GM19023 (cell line): ENCODE measurements around the gene LRRIQ4.

Experiments
- ATAC-seq: cut with Tn5 transposase; IDR thresholded peaks from one replicate; pipeline ENCODE4 v1.9.1; 2021; ENCODE audit warnings: mild to moderate bottlenecking, moderate library complexity; ENCODE audit not compliant: unreplicated experiment

LRRIQ4 gene

DNA sequence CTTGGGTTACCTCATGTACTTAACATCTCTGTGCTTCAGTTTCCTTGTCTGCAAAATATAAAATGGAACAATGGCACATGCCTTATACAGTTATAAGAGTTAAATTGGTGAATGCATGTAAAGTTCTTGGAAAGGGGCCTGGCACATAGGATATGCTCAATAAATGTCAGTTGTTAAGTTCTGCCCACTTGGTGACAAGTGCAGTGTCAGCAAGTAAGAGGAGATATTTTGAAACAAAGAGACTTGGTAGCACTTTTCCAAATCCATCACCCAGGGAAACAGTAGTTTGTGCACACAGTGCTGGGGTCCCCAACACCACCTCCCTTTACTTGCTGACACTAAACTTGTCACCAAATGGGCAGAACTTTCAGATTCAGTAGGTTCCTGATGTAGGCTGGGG lies 37.9 kb downstream of the LRRIQ4 start:
- ATAC-seq = no peak

DNA sequence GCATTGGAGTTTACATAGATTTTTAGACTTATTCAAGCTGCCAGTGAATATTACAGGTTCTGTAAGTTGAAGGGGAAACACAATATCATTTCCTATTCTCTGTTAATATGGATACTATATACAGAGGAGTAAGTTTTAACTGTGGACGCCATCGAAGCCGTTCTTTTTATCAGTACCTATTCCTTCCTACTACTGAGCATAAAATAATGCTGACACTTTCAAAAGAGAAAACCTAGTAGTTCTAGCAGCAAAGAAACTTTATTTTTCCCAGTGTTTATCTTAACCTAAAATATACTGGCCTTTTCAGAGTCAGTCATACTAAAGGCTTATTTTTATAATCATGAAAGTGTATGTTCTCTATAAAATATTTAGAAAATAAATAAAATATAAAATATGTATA lies 42.8 kb downstream of the LRRIQ4 start:
- ATAC-seq = no peak

GRCh38 chr3:169857811-169858210 lies 45.1 kb downstream of the LRRIQ4 start:
- ATAC-seq = no peak

DNA sequence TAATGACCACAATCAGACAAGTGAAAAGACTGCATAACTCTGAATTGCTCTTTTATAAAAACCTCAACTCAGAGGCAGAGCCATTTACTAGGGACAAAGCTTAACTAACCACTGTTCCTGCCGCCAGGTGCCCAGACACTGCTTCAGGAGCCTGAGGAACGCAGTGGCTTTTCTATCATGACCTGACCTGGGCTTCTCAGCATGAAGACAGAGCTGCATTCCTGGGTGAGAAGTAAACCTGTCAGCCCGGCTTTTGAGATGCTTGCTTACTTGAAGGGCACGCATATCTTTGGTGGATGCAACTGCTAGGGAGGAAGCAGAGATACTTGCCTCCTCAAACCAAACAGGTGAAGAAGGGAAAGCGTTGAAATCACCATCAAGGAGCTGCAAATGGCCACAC lies 49.2 kb downstream of the LRRIQ4 start:
- ATAC-seq = no peak

- ATAC-seq = no peak
Observed at GRCh38 chr3:169863458-169863899, 50.8 kb downstream of the LRRIQ4 start.

GRCh38 chr3:169864270-169864669 lies 51.6 kb downstream of the LRRIQ4 start:
- no peak for ATAC-seq

- ATAC-seq = peak; percentile 47
Observed at GRCh38 chr3:169865176-169865767, 52.6 kb downstream of the LRRIQ4 start.

GRCh38 chr3:169867584-169868210 lies 55.0 kb downstream of the LRRIQ4 start:
- ATAC-seq = no peak

GRCh38 chr3:169868369-169868768 lies 55.7 kb downstream of the LRRIQ4 start:
- ATAC-seq = no peak

GRCh38 chr3:169869484-169870220 lies 57.0 kb downstream of the LRRIQ4 start, which contains the start of gene LRRC31:
Gene LRRC31 (minus strand): TSS chr3:169869935. CDS start chr3:169869807, 128 bp downstream.
- ATAC-seq = no peak

GRCh38 chr3:169871129-169871886 lies 58.6 kb downstream of the LRRIQ4 start:
- no peak for ATAC-seq

- no peak for ATAC-seq
Observed at GRCh38 chr3:169879013-169879557, 66.4 kb downstream of the LRRIQ4 start.

- ATAC-seq = no peak
Observed at GRCh38 chr3:169879845-169880575, 67.3 kb downstream of the LRRIQ4 start.

DNA sequence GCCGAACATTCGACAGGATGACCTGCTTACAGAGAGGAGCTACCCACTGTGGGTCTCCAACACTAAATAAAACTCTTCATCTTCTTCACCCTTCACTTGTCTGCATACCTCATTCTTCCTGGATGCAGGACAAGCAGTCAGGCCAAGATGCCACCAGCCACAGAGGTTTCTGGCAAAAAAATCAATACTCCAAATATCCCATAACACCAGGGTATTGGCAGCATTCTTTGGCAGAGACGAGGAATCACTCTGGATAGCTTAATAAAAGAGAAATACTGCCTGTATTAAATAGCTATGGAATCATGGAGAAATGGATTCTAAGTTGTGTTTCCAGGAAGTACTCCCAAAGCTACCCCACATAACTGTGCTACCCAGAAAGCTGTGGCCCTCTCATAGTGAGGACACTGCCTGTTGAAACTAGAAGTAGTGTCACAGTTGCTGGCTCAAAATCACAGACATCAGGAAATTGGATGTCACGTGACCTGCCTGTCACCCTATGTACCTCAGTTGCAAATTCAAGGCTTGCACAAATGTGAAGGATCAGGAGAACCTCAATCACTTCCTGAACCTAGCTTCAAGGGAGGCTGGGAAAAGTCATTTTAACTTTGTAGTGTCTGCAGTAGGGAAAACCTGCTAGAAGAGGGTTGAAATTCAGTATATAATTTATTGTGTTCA lies 68.0 kb downstream of the LRRIQ4 start:
- no peak for ATAC-seq

DNA sequence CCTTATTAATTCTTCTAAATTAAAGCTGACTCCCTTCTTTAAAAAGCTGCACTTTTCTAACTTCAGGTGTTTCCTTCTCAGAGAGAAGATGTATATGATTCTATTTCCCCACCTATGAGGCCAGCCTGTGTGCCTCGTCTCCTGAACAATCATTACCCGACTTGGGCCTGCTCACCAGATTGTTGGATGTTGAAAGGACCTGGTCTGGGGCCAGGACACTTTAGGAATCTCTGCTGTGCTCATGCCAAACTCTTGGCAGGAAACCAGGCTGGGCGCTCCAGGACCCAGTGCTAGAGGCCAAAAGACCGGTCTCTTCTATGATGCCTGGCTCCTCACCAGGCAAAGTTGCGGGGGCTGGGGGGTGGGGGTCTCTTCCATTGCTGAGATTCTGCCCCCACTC lies 74.0 kb downstream of the LRRIQ4 start:
- ATAC-seq = no peak
